Fibroblast of mammary gland (primary cell): ENCODE measurements around the gene CMIP.
A peak's percentile ranks its signal among the peaks of the same experiment; 100 is the strongest.

Experiments
- DNase-seq: peaks from one replicate; pipeline ENCODE4 v3.0.0-alpha.2; 2010; ENCODE audit warnings: low read depth
- H3K4me3 ChIP-seq: 2 replicates; pipeline ENCODE4 v1.5.1; 2011; ENCODE audit warnings: low read depth, mild to moderate bottlenecking, low read length, moderate library complexity; ENCODE audit not compliant: control insufficient read depth
- TF ChIP-seq, protein P1 (sequence below): conservative IDR thresholded peaks from 2 replicates; pipeline ENCODE4 v1.5.1; 2011; ENCODE audit warnings: low read depth, low read length, inconsistent platforms; ENCODE audit not compliant: control insufficient read depth, insufficient read depth

Gene CMIP

DNA sequence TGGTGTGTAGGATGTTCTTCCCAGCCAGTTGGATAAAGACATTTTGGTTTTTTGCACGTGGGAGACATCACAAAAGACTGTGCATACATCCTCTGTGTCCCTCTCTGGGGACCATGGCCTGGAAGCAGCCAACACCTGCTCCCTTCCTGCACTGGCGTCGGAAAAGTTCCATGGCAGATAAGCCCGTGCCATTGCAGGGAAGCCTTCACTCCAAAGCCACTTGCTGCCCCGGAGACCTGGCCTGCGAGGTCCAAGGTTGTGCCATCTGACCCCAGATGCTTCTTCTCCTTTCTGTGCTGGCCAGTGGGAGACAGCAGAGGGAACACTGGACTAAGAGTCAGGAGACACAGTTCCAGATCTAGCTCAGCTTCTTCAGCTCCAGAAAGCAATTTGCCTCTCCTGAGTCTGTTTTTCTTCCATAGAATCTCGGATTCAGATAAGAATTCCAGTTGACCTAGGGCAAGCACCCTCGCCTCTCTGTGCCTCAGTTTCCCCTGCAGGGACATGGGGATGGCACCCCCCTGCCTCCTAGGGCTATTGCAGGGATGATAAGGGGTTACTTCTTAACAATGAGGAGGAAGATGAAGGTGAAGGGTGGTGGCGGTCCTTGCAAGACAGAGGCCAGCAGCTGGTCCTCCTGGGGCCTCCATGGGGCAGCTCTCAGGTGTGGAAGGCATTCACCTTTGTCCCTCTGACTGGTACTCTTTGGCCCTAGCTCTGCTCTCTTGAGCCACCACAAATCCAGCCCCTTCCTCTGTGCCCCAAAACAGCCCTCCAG lies 134.2 kb downstream of the CMIP start:
- TF ChIP-seq, protein P1, sequence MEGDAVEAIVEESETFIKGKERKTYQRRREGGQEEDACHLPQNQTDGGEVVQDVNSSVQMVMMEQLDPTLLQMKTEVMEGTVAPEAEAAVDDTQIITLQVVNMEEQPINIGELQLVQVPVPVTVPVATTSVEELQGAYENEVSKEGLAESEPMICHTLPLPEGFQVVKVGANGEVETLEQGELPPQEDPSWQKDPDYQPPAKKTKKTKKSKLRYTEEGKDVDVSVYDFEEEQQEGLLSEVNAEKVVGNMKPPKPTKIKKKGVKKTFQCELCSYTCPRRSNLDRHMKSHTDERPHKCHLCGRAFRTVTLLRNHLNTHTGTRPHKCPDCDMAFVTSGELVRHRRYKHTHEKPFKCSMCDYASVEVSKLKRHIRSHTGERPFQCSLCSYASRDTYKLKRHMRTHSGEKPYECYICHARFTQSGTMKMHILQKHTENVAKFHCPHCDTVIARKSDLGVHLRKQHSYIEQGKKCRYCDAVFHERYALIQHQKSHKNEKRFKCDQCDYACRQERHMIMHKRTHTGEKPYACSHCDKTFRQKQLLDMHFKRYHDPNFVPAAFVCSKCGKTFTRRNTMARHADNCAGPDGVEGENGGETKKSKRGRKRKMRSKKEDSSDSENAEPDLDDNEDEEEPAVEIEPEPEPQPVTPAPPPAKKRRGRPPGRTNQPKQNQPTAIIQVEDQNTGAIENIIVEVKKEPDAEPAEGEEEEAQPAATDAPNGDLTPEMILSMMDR: no peak
- no peak overlapping the region for H3K4me3 ChIP-seq
- no peak for DNase-seq

DNA sequence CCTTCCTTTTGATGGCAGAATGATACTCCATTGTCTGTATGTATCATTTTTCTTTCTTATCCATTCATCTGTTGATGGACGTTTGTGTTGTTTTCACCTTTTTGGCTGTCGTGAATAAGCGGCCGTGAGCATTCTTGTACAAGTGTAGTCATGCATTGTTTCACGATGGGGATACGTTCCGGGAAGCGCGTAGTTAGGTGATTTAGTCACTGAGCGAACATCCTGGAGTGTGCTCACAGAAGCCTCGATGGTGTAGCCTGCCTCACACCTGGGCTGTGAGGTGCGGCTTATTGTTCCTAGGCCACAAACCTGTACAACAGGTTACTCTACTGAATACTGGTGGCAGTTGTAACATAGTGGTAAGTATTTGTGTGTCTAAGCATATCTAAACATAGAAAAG lies 136.5 kb downstream of the CMIP start:
- TF ChIP-seq, protein P1: no peak
- no peak for DNase-seq
- H3K4me3 ChIP-seq: no peak overlapping the region

DNA sequence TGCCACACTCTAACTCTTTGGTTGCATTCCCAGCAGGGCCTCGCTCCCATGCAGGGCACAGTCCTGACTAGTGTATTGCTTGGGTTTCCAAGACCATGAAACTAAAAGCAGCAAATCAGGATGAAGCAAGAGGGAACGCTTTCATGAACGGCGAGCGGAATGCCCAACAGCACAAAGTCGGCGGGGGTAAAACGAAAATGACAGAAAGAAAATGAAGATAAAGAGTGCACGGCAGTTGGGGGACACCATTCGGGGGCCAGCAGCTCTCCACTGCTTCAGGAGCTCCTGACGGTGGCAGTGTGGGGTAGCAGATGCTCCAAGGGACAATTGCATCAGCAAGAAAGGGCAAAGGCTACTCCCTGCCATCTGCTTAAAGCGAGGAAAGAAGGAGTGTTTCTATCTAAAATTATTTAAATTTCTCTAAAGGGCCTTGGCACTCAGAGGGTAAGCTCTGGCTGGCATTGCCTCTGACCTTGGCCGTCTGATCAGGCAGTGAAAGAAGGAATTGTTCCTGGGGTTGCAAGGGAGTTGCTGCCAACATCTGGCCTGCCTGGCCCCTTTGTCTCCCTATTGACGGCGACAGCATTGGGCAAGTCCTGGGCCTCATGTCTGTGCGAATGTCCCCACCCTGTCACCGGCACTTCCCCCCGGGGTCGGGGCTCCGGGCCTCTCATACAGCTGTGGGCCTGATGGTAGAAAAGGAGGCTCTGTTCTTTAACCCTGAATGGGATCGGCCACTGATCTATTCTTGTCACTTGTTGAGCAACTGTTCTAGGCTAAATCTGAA lies 138.2 kb downstream of the CMIP start:
- no peak overlapping the region for H3K4me3 ChIP-seq
- TF ChIP-seq, protein P1: no peak
- DNase-seq: no peak

DNA sequence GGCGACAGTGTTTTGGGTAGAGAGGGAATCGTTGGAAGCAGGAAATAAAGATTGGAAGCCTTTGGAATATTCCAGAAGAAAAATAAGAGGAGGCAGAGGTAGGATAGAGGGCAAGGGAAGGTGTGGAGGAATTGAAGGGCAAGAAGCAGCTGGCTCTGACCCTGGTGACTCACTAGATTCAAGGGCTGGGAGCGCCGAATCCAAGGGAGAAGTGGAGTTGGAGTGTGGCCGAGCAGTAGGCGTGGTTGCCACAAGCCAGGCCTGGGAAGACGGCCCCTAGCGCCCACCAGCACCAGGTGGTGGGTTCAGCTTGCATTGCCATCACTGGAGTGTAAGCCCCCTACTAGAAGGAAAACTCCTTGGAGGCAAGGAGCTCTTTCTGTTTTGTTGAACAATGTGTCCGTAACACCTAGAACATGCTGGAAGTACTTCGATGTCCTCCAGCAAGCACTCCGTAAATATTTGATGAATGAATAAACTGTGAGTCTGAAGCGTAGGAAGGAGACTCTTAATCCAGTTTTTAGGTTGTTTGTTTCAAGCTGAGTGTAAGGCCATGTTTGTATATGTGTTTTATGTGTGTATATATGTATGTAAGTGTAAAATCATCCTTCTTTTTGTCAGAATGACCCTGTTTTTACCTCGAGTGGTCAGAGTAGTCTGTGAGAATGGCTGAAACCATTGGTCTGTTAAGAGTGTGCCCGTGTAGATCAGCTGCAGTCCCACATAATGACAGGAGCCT lies 139.5 kb downstream of the CMIP start:
- no peak overlapping the region for H3K4me3 ChIP-seq
- TF ChIP-seq, protein P1: no peak
- DNase-seq: peak; percentile 61

DNA sequence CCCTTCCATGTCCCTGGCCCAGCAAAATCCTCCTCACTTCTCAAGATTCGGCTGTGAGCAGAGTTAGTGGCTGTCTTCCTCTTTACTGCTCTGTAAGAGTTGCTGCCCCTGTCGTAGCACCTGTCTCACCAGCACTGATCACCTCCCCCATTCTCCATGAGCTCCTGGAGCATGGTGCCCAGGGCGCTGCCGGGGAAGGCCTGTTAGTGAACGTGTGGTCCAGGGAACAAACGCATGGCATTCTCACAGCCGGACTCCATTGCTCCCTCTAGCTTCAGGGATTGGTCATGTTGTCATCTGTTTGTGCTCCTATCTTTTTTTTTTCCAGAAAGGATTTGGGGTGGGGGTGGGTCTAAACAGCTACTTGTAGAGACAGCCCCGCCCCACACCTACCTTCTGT lies 141.2 kb downstream of the CMIP start:
- DNase-seq: no peak
- TF ChIP-seq, protein P1: peak; percentile 26
- no peak overlapping the region for H3K4me3 ChIP-seq

DNA sequence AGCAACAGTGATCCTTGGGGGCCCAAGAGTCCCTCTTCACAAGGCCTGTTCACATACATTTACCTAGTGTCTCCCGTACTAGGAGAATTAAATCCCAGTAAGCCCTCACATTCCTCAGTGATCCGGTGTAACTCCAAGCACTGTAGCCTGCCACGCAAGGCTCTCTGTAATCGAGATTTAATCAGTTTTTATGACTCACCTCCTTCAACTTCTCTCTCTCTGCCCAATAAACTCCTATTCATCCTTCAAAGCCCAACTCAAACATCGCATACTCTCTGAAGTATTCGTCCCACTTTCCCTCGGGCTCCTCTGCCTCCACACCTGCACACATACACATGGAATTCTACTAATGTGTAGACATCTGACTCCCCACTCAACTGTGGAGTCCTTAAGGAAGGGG lies 141.8 kb downstream of the CMIP start:
- no peak for DNase-seq
- TF ChIP-seq, protein P1: no peak
- H3K4me3 ChIP-seq: no peak overlapping the region
